Tongue (tissue), 2 donors: ENCODE data around the gene UBR1. TPM values are rescaled to one million over a fixed set of nuclear protein-coding genes. Genes with fewer than 3 reads are reported as not detected.
"Not testable (repeated sequence)": the region's sequence is repeated elsewhere in the genome, so short reads cannot be mapped to it uniquely, and the experiment has no call there.

Experiments
- DNase-seq: peaks from one replicate; pipeline ENCODE4 v3.0.0-alpha.2; 2015
- total RNA-seq: library from RNA; depleted of rRNA; stranded (reverse); fragments of >200 nt; gene quantifications from one replicate; pipeline ENCODE4 v1.2.3, GENCODE V29; 2014

UBR1 gene
- total RNA-seq, 1 donor from 2014 or later: 32.4 TPM

- no peak for DNase-seq
Measured at GRCh38 chr15:42971830-42972229, 134.0 kb downstream of the UBR1 start.

GRCh38 chr15:42964476-42964875, 141.4 kb downstream of the UBR1 start:
- DNase-seq: no peak

- DNase-seq: no peak
Measured at GRCh38 chr15:42955518-42955917, 150.3 kb downstream of the UBR1 start.

DNA sequence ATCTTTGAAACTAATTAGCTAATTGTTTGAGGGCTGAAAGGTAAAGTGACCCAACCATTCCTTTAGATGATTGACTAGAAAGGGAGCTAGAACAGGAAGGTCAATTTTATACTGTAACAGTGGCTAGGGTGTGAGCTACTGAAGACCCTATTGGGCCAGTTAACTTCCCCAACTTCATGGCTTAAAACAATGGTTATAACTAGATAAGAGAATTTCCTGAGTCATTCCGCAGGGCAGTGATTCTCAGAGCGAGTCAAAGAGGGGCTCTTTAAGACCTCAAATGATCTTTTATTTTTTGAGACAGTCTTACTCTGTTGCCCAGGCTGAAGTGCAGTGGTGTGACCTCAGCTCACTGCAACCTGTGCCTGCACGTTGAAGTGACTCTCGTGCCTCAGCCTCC, 151.5 kb downstream of the UBR1 start:
- no peak for DNase-seq

- DNase-seq: not testable (repeated sequence)
Measured at GRCh38 chr15:42948898-42949297, 156.9 kb downstream of the UBR1 start.

DNA sequence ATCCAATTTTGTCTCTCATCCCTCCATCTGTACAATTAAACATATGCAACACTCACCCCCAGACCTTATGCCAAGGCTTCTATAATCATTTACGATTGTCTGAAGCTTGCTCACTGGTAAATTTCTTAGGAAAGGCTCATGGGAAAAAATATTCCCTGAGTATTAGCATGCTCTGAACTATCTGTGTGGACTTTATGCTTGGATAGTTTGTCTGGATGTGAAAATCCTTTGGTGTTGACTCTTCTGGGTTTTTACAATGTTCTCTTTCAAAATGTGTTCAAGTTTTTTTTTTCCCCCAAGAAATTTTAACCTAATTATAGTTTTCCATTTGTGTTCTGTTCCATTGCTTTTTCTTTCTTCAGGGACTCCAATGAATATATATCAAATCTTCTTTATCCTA, 165.3 kb downstream of the UBR1 start:
- no peak for DNase-seq

- DNase-seq: no peak
Measured at GRCh38 chr15:42939841-42940240, 166.0 kb downstream of the UBR1 start.

- DNase-seq: no peak
Measured at GRCh38 chr15:42937143-42937542, 168.7 kb downstream of the UBR1 start.

GRCh38 chr15:42933886-42934667, 171.8 kb downstream of the UBR1 start:
- DNase-seq: no peak

GRCh38 chr15:42932833-42933515, 172.9 kb downstream of the UBR1 start:
- DNase-seq: no peak

DNA sequence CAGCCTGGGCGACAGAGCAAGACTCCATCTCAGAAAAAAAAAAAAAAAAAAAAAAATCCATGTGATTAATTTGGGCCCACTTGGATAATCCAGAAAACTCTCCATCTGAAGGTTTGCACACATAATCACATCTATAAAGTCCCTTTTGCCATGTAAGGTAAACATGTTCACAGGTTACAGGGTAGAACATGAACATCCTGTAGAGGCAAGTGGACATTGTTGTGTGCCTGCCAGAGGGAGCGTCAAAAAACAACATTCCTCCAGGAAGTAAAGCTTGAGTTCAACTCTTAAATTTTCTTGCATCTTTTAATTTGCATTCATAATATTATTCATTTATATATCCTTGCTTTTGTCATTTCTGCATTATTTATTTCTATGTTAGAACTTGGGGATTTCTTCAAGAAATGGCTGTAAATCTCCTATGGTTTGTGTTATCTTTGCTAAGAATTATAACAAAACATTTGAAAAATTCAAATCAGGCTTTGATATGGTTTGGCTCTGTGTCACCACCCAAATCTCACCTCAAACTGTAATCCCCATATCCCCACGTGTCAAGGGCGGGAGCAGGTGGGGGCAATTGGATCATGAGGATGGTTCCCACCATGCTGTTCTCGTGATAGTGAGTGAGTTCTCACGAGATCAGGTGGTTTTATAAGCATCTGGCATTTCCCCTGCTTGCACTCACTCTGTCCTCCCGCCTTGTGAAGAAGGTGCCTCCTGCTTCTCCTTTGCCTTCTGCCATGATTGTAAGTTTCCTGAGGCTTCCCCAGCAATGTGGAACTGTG, 173.9 kb downstream of the UBR1 start:
- DNase-seq: no peak

DNA sequence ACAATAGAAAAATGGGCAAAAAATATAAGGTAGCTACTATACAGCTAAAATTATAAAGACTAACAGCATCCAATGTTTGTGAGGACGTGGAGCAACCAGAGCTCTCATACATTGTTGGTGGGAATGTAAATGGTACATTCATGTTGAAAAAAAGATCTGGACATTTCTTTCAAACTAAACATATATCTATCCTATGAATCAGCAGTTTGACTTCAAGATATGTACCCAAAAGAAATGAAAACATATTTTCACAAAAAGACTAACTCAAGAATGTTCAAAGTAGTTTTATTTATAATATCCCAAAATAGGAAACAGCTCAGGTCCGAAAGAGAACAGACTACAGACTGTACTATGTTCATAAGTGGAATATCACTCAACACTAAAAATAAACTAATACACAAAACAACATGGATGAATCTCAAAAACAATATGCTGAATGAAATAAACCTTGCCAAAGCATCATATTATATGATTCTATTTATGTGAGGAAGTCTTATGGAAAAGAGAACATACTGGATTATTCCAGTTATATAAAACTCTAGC, 176.5 kb downstream of the UBR1 start:
- DNase-seq: no peak

DNA sequence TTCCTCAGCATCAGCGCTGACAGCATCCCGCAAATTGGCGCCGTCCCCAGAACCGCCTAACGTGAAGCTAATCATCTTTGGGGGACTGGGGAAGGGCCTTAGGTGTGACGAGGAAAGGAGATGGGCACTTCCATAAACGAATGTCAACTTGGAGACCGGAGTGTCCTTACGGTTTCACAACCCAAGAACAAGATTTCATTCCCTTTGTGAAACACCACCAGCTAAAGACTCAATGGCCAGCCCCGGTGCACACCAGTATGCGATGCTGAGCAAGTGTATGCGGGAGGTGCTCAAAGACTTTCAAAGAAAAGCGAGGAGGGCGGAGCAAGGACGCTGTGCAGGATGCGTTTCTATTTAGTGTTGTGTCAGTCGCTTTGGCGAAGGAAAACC, 184.5 kb downstream of the UBR1 start:
- no peak for DNase-seq

GRCh38 chr15:42920519-42921341, 185.1 kb downstream of the UBR1 start, which contains the start of gene TTBK2:
Gene TTBK2 (minus strand): TSS chr15:42920778. CDS start chr15:42878617, 42,161 bp downstream.
- DNase-seq: peak; percentile 99

DNA sequence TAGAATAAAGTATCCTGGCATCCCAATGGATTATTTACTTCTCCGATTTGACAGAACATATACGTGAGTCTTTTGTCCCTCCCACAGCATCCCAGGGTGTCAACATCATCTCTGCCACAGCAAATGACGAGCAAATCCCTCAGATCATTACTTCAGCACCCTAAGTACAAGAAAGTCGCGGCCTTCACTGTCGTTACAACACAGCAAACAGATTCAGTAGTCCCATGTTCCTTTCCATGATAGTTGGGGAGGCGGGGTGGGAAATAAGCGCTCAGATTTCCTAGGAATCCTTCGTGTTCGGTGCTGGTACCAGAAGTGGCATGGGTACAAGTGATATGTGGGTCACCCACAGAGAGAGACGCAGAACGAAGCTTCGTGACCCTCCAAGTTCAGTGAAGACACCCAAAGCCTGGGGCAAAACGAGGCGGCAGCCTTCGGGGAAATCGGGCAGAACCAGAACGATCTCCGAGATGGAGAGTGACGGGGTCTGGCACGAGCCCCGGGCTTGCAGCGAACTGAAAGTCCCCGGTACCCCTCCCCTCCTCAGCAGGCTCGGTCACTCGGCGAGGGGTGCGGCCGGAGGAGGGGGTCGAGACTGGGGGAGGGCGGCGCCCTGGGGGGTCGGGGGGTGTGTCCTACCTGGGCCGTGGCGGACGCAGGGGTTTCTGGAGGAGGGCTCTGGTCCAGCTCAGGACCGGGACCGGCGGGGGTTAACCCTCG, 185.9 kb downstream of the UBR1 start:
- DNase-seq: peak; percentile 70

- peak; percentile 6 for DNase-seq
Measured at GRCh38 chr15:42919308-42919707, 186.5 kb downstream of the UBR1 start.

DNA sequence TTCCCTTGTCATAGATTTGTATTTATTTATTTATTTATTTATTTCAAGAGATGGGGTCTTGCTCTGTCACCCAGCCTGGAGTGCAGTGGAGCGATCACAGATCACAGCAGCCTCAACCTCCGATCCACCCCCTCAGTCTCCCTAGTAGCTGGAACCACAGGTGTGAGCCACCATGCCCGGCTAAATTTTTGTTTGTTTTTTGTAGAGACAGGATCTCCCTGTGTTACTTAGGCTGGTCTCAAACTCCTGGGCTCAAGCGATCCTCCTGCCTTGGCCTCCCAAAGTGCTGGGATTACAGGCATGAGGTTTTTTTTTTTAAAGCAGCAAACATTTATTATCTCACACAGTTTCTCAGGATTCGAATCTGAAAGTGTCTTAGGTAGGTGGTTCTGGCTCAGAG, 187.8 kb downstream of the UBR1 start:
- DNase-seq: no peak

DNA sequence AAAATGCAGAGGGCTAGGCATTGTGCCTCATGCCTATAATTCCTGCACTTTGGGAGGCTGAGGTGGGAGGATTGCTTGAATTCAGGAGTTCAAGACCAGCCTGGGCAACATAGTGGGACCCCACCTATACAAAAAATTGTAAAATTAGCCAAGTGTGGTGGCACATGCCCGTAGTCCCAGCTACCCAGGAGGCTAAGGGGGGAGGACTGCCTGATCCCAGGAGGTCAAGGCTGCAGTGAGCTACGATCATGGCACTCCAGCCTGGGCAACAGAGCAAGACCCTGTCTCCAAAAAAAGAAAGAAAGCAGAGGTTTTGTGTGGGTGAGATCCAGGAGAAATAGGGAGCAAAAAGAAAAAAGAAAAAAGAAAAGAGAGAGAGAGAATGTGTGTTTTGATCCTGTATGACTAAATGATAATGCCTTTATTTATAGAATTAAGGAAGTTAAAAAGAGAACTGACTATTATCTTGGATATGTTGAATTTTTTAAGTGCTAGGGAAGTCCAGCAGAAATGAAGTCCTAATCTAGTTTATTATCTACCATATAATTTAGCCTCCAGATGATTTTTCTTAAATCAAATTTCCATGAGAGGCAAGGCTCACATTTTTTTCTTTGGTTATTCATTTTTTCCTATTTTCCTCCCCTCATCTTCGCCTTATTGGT, 190.1 kb downstream of the UBR1 start:
- DNase-seq: no peak

GRCh38 chr15:42914728-42915497, 190.9 kb downstream of the UBR1 start:
- no peak for DNase-seq
